Amniotic epithelial cell (primary cell): Measurements from ENCODE around the gene PITRM1.

Experiments
- DNase-seq: peaks from one replicate; pipeline ENCODE4 v3.0.0-alpha.2; 2010; ENCODE audit warnings: low read depth

The PITRM1 gene

DNA sequence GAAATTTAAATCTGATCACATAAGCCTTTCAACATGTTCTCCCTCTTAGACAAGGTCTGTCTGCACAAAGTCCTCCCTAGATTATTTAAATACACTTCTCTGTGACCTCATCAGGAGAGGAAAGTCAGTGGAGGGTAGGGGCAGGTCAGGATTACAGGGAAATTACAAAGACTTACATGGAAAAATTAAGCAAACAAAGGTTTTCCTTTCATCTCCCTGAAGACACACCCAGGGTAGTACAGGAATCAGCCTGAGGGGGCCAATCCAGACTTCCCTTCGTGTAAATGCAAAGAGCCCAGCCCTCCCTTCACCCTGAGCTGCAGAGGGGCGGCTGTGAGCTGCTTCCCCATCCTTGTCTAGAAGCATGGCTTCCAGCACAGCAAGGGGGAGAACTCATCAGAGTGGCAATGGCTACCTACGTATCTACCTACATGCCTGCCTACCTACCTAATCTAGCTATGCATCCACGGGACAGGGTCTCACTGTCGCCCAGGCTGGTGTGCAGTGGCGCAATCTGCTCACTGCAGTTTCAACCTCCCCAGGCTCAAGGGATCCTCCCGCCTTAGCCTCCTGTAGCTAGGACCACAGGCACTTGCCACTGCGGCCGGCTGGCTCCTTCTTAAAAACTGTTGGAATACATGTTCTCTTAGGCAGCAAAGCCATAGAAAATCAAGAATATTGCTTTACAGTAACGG, 33.2 kb downstream of the PITRM1 start:
- no peak for DNase-seq

- DNase-seq: no peak
Measured at GRCh38 chr10:3137958-3138726, 34.4 kb downstream of the PITRM1 start.

GRCh38 chr10:3136763-3137611, 35.6 kb downstream of the PITRM1 start:
- no peak for DNase-seq

GRCh38 chr10:3136336-3136735, 36.2 kb downstream of the PITRM1 start:
- no peak for DNase-seq

- DNase-seq: no peak
Measured at GRCh38 chr10:3135006-3135405, 37.6 kb downstream of the PITRM1 start.

DNA sequence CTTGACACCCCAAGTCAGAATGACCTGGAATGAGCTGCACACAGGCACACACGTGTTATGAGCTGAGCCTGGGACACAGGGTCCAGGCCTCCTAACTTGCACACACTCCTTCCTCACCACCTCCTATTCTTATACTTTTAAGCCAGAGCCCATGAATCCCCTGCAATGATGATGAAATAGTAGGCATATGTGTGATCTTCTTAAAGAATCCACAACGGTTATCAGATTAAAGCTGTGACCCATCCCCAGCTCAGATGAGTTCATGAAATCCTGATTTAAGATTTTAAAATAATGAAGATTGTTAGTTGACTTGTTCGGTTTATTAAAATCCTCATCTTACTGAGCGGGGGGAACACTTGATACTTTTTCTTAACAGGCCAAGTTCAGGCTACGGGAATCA, 38.6 kb downstream of the PITRM1 start:
- DNase-seq: no peak

DNA sequence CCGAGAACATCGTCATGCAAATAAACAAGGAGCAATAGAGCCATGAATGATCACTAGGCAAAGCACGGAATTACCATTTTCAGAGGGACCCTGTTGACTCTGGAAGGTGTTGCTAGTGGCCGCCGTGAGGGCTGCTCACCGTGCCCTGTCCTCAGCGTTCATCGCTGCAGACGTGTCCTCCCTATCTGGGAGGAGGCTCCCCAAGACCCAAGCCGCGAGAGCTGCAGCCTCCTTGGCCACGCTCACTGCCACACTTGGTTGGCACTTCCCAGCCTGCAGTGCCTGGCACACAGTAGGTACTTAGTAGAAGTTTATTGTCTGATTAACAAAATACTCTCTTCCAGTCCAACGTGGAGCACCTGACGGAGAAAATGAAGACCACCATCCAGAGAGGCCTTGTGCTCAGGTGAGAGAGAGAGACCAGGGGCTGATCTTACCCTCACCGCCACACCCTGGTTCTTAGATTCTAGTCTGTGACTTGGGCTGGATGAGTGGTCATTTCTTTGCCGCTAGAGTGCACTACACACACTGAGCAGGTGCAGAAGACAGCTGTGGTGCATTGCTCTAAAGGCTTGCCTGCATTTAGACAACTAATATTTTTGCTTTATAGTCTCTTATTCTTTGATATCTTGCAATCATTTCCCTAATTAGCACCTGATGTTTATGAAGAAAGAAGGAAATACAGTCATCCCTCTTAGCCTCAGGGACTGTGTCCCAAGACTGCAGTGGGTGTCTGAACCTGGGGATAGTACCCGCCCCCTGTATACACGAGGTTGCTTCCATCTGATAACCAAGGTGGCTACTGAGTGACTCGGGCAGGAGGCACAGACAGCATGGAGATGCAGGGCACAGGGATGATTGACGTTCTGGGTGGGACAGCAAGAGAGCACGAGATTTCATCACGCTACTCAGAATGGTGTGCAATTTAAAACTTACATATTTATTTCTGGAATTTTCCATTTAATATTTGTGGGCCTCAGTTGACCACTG, 40.3 kb downstream of the PITRM1 start:
- peak; percentile 51 for DNase-seq

DNA sequence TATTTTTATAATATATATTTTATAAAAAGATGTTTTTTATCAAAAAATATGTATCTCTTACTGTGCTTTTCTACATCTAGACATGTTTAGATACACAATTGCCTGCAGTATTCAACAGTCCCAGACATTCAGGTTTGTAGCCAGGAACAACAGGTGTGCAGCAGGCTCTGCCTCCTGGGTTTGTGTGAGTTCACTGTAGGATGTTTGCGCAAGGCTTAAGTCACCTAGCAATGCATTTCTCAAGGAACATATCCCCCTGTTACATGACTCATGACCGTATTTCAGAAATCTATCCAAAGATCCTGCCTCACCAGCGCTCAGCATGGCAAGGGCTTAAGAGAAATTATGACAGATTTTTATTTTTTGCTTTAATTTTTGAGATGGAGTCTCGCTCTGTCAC, 41.5 kb downstream of the PITRM1 start:
- DNase-seq: peak; percentile 89

DNA sequence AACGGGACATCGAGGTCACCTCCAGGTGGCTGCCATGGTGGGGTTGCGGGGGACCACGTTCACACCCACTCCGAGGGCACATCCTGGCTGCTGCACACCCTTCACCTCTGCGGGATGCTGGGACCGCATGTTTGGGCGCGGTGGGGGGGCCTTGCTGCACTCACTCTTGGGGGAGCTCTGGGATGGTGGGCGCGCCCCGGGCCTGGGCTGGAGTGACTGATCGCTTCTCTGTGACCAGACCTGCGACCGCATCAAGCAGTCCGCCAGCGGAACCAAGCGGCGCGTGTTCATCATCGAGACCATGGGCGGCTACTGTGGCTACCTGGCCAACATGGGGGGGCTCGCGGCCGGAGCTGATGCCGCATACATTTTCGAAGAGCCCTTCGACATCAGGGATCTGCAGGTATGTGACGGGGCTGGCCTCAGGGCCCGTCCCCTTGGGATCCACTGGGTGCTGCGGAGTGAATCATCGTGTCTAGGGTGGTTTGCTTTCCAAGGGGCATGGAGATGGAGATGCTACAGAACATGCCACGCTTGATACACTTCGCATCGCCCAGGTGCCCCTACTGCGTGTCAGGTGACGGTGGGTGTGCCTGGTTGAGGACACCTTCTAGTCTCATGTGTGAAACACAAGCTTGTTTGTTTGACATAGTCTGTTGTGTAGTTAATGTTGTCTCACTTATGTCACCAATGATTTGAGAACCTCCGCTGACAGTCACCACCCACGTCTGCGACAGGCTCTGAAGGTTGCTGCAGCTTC, 42.8 kb downstream of the PITRM1 start:
- DNase-seq: no peak

GRCh38 chr10:3128379-3129130, 44.0 kb downstream of the PITRM1 start:
- no peak for DNase-seq

DNA sequence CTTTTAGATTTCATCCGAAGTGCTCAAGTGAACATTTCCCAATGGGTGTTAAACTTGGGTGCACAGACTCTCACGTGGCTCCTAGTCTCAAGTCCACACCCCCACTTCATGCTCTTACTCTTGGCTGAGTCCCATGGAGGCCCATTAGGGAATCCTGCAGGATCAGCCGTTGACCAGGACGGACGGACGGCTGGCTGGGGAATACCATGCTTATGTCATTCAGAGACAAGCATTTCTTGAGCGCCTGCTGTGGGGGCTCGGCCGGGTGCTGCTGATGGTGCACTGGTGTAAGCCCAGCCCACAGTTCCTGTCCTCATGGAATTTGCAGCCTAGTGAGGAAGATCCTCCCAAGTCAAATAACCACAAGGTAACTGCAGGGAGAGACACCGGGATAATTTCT, 44.7 kb downstream of the PITRM1 start:
- no peak for DNase-seq

- no peak for DNase-seq
Measured at GRCh38 chr10:3126741-3127346, 45.7 kb downstream of the PITRM1 start.

GRCh38 chr10:3126249-3126648, 46.3 kb downstream of the PITRM1 start:
- DNase-seq: no peak

GRCh38 chr10:3125527-3126170, 46.9 kb downstream of the PITRM1 start:
- DNase-seq: no peak

DNA sequence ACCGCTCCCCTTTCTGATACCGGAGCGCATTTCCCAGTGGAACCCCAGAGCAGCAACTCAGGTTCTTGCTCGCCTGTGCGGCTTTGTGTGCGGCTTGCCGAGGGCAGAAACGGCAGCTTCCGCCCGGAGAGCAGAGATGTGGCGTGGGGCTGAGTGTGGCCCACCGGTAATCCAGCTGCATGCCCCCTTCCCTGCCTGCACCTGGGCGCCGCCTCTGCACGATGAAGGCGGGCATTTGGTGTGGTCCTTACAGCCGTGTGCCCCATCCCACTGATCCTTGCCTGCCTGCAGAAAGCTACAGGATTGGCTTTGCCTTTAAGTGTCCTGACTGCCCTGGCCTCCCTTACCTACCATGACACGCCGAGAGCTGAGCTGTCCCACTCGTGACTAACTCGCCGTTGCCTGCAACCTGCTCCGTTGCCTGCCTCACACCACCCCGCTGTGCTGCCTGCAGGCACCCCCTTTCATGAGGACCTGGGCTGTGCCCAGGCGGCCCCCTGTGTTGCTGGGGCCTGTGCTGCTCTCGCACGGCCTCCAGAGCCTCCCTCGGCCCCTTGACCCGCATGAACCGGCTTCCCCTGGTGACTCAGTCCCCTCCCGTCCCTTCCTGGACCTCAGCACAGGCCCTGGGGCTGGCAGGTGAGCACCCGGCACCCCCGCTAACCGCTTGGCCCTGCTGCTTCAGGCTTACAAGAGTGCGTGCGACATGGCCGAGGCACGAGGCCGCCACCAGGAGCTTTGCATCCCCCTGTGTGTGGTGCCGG, 48.0 kb downstream of the PITRM1 start:
- no peak for DNase-seq

DNA sequence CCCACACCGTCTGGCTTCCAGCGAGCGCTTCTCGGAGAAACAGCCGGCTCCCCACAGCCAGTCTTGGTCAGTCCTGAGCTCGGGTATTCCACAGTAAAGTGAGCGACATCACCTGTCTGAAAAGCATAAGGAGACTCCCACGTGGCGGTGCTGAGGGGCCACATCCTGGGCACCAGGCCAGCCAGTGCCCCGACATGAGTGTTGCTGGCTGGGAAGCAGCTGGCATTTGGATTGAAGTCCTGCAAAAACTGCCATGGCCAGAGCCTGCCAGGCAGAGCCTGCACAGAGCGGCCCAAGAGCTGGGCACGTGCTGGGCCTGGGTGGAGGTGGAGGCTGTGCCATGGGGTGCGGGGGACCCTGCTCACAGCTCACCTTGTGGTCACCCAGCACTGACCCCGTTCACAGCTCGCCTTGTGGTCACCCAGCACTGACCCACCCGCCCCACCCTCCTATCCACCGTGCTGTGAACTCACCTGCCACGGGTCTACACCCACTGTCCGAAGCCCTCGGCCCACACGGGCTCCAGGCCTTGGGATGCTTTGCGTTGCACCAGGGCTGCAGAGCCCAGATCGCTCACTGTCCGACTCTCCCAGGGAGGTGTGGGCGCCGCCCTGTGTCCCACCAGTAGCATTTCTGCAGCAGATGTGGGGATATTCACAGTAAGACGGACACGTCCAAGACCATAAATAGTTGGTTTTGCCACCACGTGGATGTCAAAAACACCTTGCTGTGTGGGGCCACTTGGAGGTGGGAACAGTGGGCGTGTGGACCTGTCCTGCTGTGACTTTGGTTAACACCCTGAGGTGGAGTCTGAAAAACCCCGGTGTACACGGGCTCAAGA, 48.8 kb downstream of the PITRM1 start:
- no peak for DNase-seq

- no peak for DNase-seq
Measured at GRCh38 chr10:3122486-3123205, 49.9 kb downstream of the PITRM1 start.
